ENCODE results near the gene ABHD16B.
A peak's percentile ranks its signal among the peaks of the same experiment; 100 is the strongest.

The ABHD16B gene

DNA sequence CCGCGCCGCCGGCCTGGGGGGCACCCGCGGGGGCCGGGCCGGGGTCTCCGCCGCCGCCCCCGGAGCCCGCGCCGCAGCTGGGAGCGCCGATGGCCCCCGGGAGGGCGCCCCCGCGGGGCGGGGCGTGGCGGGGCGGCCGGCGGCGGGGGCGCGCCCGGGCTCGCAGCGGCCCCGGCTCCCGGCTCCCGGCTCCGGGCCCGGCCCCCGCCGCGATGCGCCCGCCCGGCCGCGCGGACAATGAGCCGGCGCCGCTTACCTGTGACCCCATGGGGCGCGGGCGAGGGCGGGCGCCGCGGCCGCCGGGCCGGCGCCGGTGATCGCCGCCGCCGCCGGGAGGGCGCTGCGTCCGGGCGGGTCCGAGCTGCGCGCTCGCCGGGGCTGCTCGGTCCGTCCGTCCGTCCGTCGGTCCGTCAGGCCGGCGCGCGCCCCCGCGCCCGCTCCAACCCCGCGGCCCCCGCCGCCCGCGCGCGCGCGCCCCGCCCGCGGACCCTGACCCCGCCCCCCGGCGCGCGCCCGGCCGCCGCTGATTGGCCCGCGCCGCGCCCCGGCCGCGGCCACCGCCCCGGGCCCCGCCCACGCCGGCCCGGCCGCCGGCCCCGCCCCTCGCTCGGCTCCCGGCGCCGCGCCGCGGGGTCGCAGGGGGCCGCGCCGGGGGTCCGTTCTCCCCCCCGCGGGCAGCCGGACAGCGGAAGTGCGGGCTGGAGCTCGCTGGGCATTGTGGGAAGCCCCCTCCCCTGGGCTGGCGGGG, 30.3 kb upstream of the ABHD16B start, which contains the start of gene ZBTB46:
Gene ZBTB46, minus strand, starts transcription at position 424 of the 748 bp plus-strand sequence. CDS start 40,507 bp downstream, outside the sequence.
- peak within 1 kb of the TSS; percentile 83 for H3K4me3 Mint-ChIP-seq
- H3K27me3 Mint-ChIP-seq = peaks cover 72% of the 10 kb centered on the region
- H3K9me3 Mint-ChIP-seq = no peaks in the 10 kb centered on the region
- H3K4me1 Mint-ChIP-seq = peaks cover 13% of the 10 kb centered on the region
- peak; percentile 72 for ATAC-seq
- H3K36me3 Mint-ChIP-seq = no peaks in the 10 kb centered on the region
- peak within 1 kb of the TSS; percentile 17 for H3K27ac Mint-ChIP-seq

DNA sequence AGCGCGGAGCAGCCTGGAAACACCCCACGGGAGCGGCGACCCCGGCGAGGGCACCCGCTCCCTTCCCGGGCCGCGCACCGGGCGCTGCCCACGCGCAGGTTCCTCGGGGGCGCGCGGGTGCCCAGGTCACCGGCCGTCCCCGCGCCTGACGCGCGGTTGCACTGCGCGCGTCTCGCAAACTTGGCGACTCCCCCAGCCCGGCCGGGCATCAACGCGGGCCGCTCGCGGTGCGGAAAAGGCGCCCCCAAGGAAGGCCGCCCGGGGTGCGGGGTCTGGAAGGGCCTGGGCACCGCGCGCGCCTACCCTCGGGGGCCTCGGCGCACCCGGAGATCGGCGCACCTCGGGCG, 29.7 kb upstream of the ABHD16B start:
- Mint-ChIP-seq H3K9me3 (no peaks in the 10 kb centered on the region), H3K27me3 (peaks cover 67% of the 10 kb centered on the region), H3K36me3 (no peaks in the 10 kb centered on the region), H3K4me3 (no peak overlapping the region), H3K4me1 (peaks cover 13% of the 10 kb centered on the region), H3K27ac (no peak overlapping the region)
- ATAC-seq = no peak

- Mint-ChIP-seq H3K27ac (no peak overlapping the region), H3K4me3 (peak overlapping the region; percentile 39), H3K9me3 (no peaks in the 10 kb centered on the region), H3K36me3 (no peaks in the 10 kb centered on the region), H3K27me3 (peaks cover 67% of the 10 kb centered on the region), H3K4me1 (peaks cover 16% of the 10 kb centered on the region)
- no peak for ATAC-seq
Observed at GRCh38 chr20:63831993-63832686, 29.2 kb upstream of the ABHD16B start.

DNA sequence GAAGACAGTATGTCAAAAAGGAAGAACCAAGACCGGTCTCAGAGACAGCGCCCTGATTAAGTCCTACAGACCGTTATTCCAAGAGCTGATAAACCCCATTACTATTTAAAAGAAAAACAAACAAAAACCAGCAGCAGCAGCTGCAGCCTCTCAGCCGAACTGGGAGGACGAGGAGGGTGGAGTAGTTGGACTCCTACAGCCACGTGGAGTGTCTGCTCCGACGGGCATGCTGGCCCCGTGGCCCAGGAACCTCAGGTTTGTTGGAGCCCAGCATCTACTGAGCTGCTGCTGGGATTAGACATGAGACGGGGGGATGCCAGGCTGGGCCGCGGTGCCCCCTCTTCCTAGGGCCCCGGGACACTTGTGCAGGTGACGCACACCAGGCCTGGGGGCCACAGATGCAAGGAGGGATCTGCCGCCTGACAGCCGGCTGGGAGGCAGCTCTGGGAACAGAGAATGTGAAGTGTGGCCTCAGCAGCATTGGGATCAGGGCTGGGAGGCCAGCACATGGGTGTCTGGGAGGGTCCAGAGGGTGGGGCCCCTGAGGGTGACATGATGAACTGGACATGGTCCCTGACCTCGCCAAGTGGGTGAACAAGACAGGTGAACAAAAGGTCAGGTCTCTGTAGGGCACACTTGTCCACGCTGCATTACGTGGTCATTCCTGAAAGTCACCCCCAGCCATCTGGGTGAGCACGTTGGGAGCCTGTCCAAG, 27.4 kb upstream of the ABHD16B start:
- peaks cover 68% of the 10 kb centered on the region for H3K27me3 Mint-ChIP-seq
- H3K36me3 Mint-ChIP-seq = no peaks in the 10 kb centered on the region
- peaks cover 23% of the 10 kb centered on the region for H3K4me1 Mint-ChIP-seq
- no peak overlapping the region for H3K4me3 Mint-ChIP-seq
- H3K27ac Mint-ChIP-seq = no peak overlapping the region
- no peak for ATAC-seq
- H3K9me3 Mint-ChIP-seq = no peaks in the 10 kb centered on the region

GRCh38 chr20:63834491-63834880, 26.8 kb upstream of the ABHD16B start:
- H3K27me3 Mint-ChIP-seq = peaks cover 64% of the 10 kb centered on the region
- no peak for ATAC-seq

GRCh38 chr20:63835021-63835858, 26.1 kb upstream of the ABHD16B start:
- no peak for ATAC-seq
- H3K9me3 Mint-ChIP-seq = no peaks in the 10 kb centered on the region
- H3K36me3 Mint-ChIP-seq = no peaks in the 10 kb centered on the region
- peaks cover 14% of the 10 kb centered on the region for H3K4me1 Mint-ChIP-seq
- no peak overlapping the region for H3K4me3 Mint-ChIP-seq
- no peak overlapping the region for H3K27ac Mint-ChIP-seq
- H3K27me3 Mint-ChIP-seq = peaks cover 64% of the 10 kb centered on the region

More at GRCh38 chr20:63834491-63834880, 26.8 kb upstream of the ABHD16B start:
- peaks cover 19% of the 10 kb centered on the region for H3K4me1 Mint-ChIP-seq
- H3K4me3 Mint-ChIP-seq = no peak overlapping the region
- H3K27ac Mint-ChIP-seq = no peak overlapping the region
- no peaks in the 10 kb centered on the region for H3K36me3 Mint-ChIP-seq
- H3K9me3 Mint-ChIP-seq = no peaks in the 10 kb centered on the region

DNA sequence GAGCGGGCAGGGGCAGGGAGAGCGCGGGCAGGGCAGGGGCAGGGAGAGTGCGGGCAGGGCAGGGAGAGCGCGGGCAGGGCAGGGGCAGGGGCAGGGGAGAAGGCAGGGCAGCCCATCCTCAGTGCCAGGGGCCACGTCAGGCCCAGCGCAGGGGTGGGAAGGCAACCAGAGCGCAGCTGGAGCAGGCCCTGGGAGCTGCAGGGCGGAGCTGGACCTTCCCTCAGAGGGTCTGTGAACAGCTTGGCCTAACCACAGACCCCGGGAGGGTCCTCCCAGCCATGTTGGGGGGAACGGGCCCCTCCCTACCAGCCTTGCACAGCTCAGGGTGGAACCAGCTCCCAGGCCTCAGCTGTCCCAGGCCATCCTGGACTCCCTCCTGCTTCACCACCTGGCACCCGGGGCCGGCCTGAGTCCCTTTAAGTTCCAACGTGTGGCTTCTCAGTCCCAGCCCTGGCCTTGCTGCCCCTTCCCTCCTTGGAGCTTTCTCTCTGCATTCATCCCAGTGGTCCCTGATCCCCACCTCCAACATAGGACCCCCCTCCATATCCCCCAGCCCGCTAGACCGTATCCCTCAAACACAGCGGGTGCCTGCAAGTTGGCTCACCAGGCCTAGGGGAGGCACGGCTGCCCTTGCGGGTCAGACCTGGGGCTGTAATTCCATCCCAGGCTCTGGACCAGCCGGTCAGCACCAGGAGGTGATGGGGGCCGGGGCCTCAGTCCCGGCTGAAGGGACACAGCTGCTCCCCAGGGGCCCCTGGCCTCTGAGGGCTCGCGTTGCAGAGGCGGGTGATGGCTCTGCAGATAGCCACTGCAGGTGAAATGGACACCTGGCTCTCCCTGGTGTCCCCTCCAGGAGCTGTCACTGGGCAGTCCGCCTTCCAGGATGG, 24.6 kb upstream of the ABHD16B start:
- Mint-ChIP-seq H3K27ac (no peak overlapping the region), H3K4me3 (no peak overlapping the region), H3K9me3 (no peaks in the 10 kb centered on the region), H3K27me3 (peaks cover 74% of the 10 kb centered on the region), H3K36me3 (no peaks in the 10 kb centered on the region), H3K4me1 (peaks cover 19% of the 10 kb centered on the region)
- peak; percentile 40 for ATAC-seq

GRCh38 chr20:63837479-63837878, 23.8 kb upstream of the ABHD16B start:
- Mint-ChIP-seq H3K4me3 (no peak overlapping the region), H3K4me1 (peaks cover 27% of the 10 kb centered on the region), H3K9me3 (no peaks in the 10 kb centered on the region), H3K27me3 (peaks cover 80% of the 10 kb centered on the region), H3K27ac (no peak overlapping the region), H3K36me3 (no peaks in the 10 kb centered on the region)
- peak; percentile 28 for ATAC-seq

GRCh38 chr20:63839620-63840019, 21.7 kb upstream of the ABHD16B start:
- Mint-ChIP-seq H3K27me3 (peaks cover 59% of the 10 kb centered on the region), H3K4me3 (no peak overlapping the region), H3K4me1 (peaks cover 37% of the 10 kb centered on the region), H3K9me3 (no peaks in the 10 kb centered on the region), H3K27ac (no peak overlapping the region), H3K36me3 (no peaks in the 10 kb centered on the region)
- ATAC-seq = no peak

GRCh38 chr20:63840405-63840828, 20.9 kb upstream of the ABHD16B start:
- Mint-ChIP-seq H3K4me1 (peaks cover 37% of the 10 kb centered on the region), H3K27me3 (peaks cover 56% of the 10 kb centered on the region), H3K36me3 (no peaks in the 10 kb centered on the region), H3K27ac (no peak overlapping the region), H3K4me3 (peak overlapping the region; percentile 5), H3K9me3 (no peaks in the 10 kb centered on the region)
- ATAC-seq = no peak

- Mint-ChIP-seq H3K27ac (no peak overlapping the region), H3K4me3 (no peak overlapping the region)
Observed at GRCh38 chr20:63842258-63842657, 19.0 kb upstream of the ABHD16B start.

DNA sequence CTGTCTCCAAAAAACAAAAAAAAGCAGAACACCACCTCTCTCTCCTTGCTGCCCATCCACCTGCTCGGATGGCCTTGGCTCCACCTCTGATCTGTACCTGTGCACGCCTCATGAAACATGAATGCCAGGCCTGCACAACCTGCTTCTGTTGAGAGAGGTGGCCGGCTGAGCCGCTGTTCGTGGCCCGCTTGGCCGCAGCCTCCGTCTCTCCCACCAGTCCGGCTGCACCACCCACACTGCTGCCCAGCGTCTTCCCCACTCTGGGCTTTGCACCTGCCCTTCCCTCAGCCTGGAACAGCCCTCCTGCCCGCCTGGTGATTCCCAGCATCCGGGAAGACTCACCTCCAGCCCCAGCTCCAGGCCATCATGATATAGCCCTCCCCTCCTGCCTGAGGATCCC, 18.1 kb upstream of the ABHD16B start:
- Mint-ChIP-seq H3K27me3 (peaks cover 34% of the 10 kb centered on the region), H3K4me3 (no peak overlapping the region), H3K36me3 (no peaks in the 10 kb centered on the region), H3K27ac (no peak overlapping the region), H3K9me3 (no peaks in the 10 kb centered on the region), H3K4me1 (peaks cover 33% of the 10 kb centered on the region)
- no peak for ATAC-seq

More at GRCh38 chr20:63842258-63842657, 19.0 kb upstream of the ABHD16B start:
- Mint-ChIP-seq H3K27me3 (peaks cover 44% of the 10 kb centered on the region), H3K9me3 (no peaks in the 10 kb centered on the region), H3K4me1 (peaks cover 40% of the 10 kb centered on the region), H3K36me3 (no peaks in the 10 kb centered on the region)
- ATAC-seq = peak; percentile 32

- Mint-ChIP-seq H3K36me3 (no peaks in the 10 kb centered on the region), H3K9me3 (no peaks in the 10 kb centered on the region), H3K4me1 (peaks cover 33% of the 10 kb centered on the region), H3K27ac (no peak overlapping the region), H3K4me3 (no peak overlapping the region), H3K27me3 (peaks cover 29% of the 10 kb centered on the region)
- no peak for ATAC-seq
Observed at GRCh38 chr20:63843778-63844177, 17.5 kb upstream of the ABHD16B start.

GRCh38 chr20:63844511-63844991, 16.7 kb upstream of the ABHD16B start:
- Mint-ChIP-seq H3K36me3 (no peaks in the 10 kb centered on the region), H3K9me3 (no peaks in the 10 kb centered on the region), H3K4me1 (peaks cover 33% of the 10 kb centered on the region), H3K27ac (no peak overlapping the region), H3K4me3 (no peak overlapping the region), H3K27me3 (peaks cover 27% of the 10 kb centered on the region)
- peak; percentile 17 for ATAC-seq
